ENCODE data around the gene TRAM2. TPM values are rescaled to one million over a fixed set of nuclear protein-coding genes. Genes with fewer than 3 reads are reported as not detected.

TRAM2 gene
- polyA plus RNA-seq, 1 experiment, result 134 TPM

- no peak for DNase-seq (ENCODE audit: low read depth)
- CTCF ChIA-PET, result interaction anchor here (0.8 to 9.8 kb wide), 25 partner anchors 9 to 290 kb away, joined by 3 to 68 read pairs (median 5); partner anchors contain the start of gene TRAM2
- no peaks in the 10 kb centered on the region for H3K36me3 ChIP-seq (ENCODE audit: control insufficient read depth, insufficient read depth, low read length)
- no peaks in the 10 kb centered on the region for H3K27me3 ChIP-seq (ENCODE audit: control insufficient read depth, insufficient read depth, low read length)
- POLR2A ChIA-PET, result interaction anchor here (0.7 kb wide), 1 partner anchor 178 kb away, joined by 4 read pairs; no protein-coding TSS in a partner anchor
- H3K4me3 ChIP-seq (ENCODE audit: low read depth, low read length), result no peak overlapping the region
- TF ChIP-seq CTCF (IDR thresholded peaks at IDR 0.05; ENCODE audit: insufficient read depth, low read depth, low read length), result no peak
Measured at GRCh38 chr6:52597738-52598122, 20.9 kb upstream of the TRAM2 start.

- H3K4me3 ChIP-seq (ENCODE audit: low read depth, low read length), result no peak overlapping the region
- no peaks in the 10 kb centered on the region for H3K36me3 ChIP-seq (ENCODE audit: control insufficient read depth, insufficient read depth, low read length)
- H3K27me3 ChIP-seq (ENCODE audit: control insufficient read depth, insufficient read depth, low read length), result no peaks in the 10 kb centered on the region
- DNase-seq (ENCODE audit: low read depth), result no peak
- no peak for TF ChIP-seq CTCF (IDR thresholded peaks at IDR 0.05; ENCODE audit: insufficient read depth, low read depth, low read length)
- CTCF ChIA-PET, result interaction anchor here (0.8 to 9.8 kb wide), 11 partner anchors 11 to 181 kb away, joined by 3 to 68 read pairs (median 8); partner anchors contain the start of gene TRAM2
- POLR2A ChIA-PET, result no interaction called here
Measured at GRCh38 chr6:52596371-52597028, 19.6 kb upstream of the TRAM2 start.

- CTCF ChIA-PET, result interaction anchor here (0.7 to 9.8 kb wide), 12 partner anchors 11 to 180 kb away, joined by 3 to 68 read pairs (median 4); partner anchors contain the start of gene TRAM2
- TF ChIP-seq CTCF (IDR thresholded peaks at IDR 0.05; ENCODE audit: insufficient read depth, low read depth, low read length), result no peak
- POLR2A ChIA-PET, result interaction anchor here (0.7 kb wide), 1 partner anchor 47 kb away, joined by 3 read pairs; no protein-coding TSS in a partner anchor
- no peak for DNase-seq (ENCODE audit: low read depth)
- Histone ChIP-seq H3K4me3 (ENCODE audit: low read depth, low read length) (no peak overlapping the region), H3K36me3 (ENCODE audit: control insufficient read depth, insufficient read depth, low read length) (no peaks in the 10 kb centered on the region), H3K27me3 (ENCODE audit: control insufficient read depth, insufficient read depth, low read length) (no peaks in the 10 kb centered on the region)
Measured at GRCh38 chr6:52595796-52596130, 18.9 kb upstream of the TRAM2 start.

DNA sequence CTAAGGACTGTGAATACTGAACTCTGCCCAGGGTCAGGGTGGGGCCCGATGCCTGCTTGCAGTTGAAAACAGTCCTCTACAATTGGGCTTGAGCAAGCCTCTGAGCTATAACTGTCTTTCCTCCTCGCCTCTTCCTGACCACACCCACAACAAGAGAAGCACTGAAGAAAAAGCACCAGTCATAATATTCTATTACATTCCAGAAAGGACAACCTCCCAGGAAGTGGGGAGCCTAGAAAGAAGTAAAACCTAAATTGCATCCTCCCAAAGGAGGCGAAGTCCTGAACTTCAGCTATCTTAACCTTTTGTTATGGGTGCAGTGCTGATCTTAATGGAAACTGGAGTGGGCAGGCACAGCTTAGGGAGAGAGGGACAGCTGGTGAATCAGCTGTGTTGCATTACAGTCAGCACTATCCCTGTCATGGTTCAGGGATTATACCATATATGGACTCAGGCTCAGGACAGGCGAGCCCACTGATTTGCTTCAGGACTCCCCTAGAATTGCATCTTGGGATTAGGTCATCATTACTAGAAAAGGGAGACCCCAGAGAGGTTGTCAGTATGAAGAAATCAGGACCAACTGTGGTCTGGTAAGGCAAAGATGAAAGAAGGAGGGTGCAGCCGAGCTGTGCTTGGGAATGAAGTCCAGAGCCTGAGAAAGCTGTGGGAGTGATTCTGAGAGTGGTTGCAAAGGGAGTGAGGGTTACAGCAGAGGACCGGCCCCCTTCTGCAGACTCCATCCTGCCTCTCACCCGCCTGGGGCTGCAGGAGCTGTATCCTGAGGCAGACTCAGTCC, 18.3 kb upstream of the TRAM2 start:
- no peak for TF ChIP-seq CTCF (IDR thresholded peaks at IDR 0.05; ENCODE audit: insufficient read depth, low read depth, low read length)
- H3K4me3 ChIP-seq (ENCODE audit: low read depth, low read length), result peak overlapping the region; percentile 1; the same call in 1 of the 2 replicates
- no peaks in the 10 kb centered on the region for H3K36me3 ChIP-seq (ENCODE audit: control insufficient read depth, insufficient read depth, low read length)
- ChIA-PET POLR2A (interaction anchor here (0.6 to 1.2 kb wide), 4 partner anchors 47 to 187 kb away, joined by 3 to 18 read pairs (median 5); no protein-coding TSS in a partner anchor), CTCF (interaction anchor here (0.7 to 9.8 kb wide), 13 partner anchors 12 to 180 kb away, joined by 3 to 68 read pairs (median 4); partner anchors contain the start of gene TRAM2)
- DNase-seq (ENCODE audit: low read depth), result peak; percentile 61
- H3K27me3 ChIP-seq (ENCODE audit: control insufficient read depth, insufficient read depth, low read length), result no peaks in the 10 kb centered on the region

- H3K4me3 ChIP-seq (ENCODE audit: low read depth, low read length), result no peak overlapping the region
- H3K27me3 ChIP-seq (ENCODE audit: control insufficient read depth, insufficient read depth, low read length), result no peaks in the 10 kb centered on the region
- no peak for TF ChIP-seq CTCF (IDR thresholded peaks at IDR 0.05; ENCODE audit: insufficient read depth, low read depth, low read length)
- H3K36me3 ChIP-seq (ENCODE audit: control insufficient read depth, insufficient read depth, low read length), result no peaks in the 10 kb centered on the region
- no peak for DNase-seq (ENCODE audit: low read depth)
- ChIA-PET CTCF (interaction anchor here (0.7 to 9.8 kb wide), 8 partner anchors 13 to 179 kb away, joined by 3 to 68 read pairs (median 14); partner anchors contain the start of gene TRAM2), POLR2A (interaction anchor here (0.8 to 1.2 kb wide), 2 partner anchors 79 to 80 kb away, joined by 3 to 7 read pairs; no protein-coding TSS in a partner anchor)
Measured at GRCh38 chr6:52594221-52594620, 17.4 kb upstream of the TRAM2 start.

Measured in BJ (cell line).